Mammary epithelial cell (primary cell): Measurements from ENCODE around the gene ADCY5.

Experiments used
- EZH2 ChIP-seq: IDR thresholded peaks from 2 replicates; pipeline ENCODE4 v1.6.1; 2012; ENCODE audit warnings: low read length, inconsistent platforms, borderline replicate concordance
- TF ChIP-seq, protein P1 (sequence below), 2 donors: IDR thresholded peaks in 1 of 2; conservative IDR thresholded peaks in 1 of 2; 2 replicates each; pipeline ENCODE4 v1.5.1; 2011 to 2012; ENCODE audit warnings: inconsistent platforms in 2 of 2, low read length in 2 of 2, mild to moderate bottlenecking in 2 of 2, control low read depth in 1 of 2, low read depth in 1 of 2; ENCODE audit not compliant: insufficient read depth in 1 of 2; ENCODE audit errors: extremely low read depth in 1 of 2

DNA sequence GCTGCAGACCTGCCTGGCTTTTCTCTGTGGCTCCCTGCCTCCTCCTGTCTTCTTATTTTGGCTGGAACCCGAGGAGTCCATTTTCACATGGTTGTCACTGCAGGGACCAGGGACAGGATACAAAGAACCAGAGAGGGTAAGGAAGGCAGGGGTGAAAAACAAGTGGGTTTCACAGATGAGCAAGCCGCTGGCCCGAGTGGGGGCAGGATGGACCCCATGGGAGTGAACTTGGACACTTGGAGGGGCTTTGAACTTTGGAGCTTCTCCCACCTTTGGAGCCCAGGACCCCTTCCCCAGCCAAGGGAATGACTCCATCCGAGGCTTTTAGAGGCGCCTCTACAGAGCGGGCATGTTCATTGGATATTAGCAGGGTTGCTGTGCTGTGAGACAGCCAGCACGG, 26.9 kb upstream of the ADCY5 start:
- TF ChIP-seq, protein P1, sequence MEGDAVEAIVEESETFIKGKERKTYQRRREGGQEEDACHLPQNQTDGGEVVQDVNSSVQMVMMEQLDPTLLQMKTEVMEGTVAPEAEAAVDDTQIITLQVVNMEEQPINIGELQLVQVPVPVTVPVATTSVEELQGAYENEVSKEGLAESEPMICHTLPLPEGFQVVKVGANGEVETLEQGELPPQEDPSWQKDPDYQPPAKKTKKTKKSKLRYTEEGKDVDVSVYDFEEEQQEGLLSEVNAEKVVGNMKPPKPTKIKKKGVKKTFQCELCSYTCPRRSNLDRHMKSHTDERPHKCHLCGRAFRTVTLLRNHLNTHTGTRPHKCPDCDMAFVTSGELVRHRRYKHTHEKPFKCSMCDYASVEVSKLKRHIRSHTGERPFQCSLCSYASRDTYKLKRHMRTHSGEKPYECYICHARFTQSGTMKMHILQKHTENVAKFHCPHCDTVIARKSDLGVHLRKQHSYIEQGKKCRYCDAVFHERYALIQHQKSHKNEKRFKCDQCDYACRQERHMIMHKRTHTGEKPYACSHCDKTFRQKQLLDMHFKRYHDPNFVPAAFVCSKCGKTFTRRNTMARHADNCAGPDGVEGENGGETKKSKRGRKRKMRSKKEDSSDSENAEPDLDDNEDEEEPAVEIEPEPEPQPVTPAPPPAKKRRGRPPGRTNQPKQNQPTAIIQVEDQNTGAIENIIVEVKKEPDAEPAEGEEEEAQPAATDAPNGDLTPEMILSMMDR (conservative IDR thresholded peaks at IDR 0.05 in 1 of 2, IDR thresholded peaks at IDR 0.05 in 1 of 2; ENCODE audit: extremely low read depth in 1 of 2, insufficient read depth in 1 of 2, low read depth in 1 of 2, low read length in 2 of 2), result no peak
- TF ChIP-seq EZH2, result no peak
